Fibroblast of lung (primary cell): Measurements from ENCODE around the gene MOGAT1. TPM values are rescaled to one million over a fixed set of nuclear protein-coding genes. Genes with fewer than 3 reads are reported as not detected.
A peak's percentile ranks its signal among the peaks of the same experiment; 100 is the strongest.

ENCODE experiments used
- DNase-seq, 2 donors: peaks; one replicate each; pipeline versions ENCODE4 v3.0.0 to v3.0.0-alpha.2; 2010; ENCODE audit warnings: low read depth in 2 of 2
- H2AFZ ChIP-seq: 2 replicates; pipeline ENCODE4 v1.5.1; 2012; ENCODE audit warnings: low read length, control low read depth, inconsistent platforms
- H3K27ac ChIP-seq: 2 replicates; pipeline ENCODE4 v1.5.1; 2011; ENCODE audit warnings: low read length, control low read depth; ENCODE audit not compliant: insufficient read depth
- H3K27me3 ChIP-seq: 2 replicates; pipeline ENCODE4 v1.5.1; 2011; ENCODE audit warnings: mild to moderate bottlenecking, low read length; ENCODE audit not compliant: control insufficient read depth, insufficient read depth
- H3K36me3 ChIP-seq: 2 replicates; pipeline ENCODE4 v1.5.1; 2011; ENCODE audit warnings: low read length; ENCODE audit not compliant: control insufficient read depth, insufficient read depth
- H3K4me1 ChIP-seq: 2 replicates; pipeline ENCODE4 v1.5.1; 2011; ENCODE audit warnings: low read length; ENCODE audit not compliant: control insufficient read depth, insufficient read depth; ENCODE audit errors: extremely low read depth
- H3K4me2 ChIP-seq: 2 replicates; pipeline ENCODE4 v1.5.1; 2011; ENCODE audit warnings: low read length, control low read depth; ENCODE audit not compliant: insufficient read depth; ENCODE audit errors: extremely low read depth
- H3K4me3 ChIP-seq, 4 experiments: fragments of 200-600 bp in 1 of 4; sonication (generic) in 1 of 4; replicated peaks in 1 of 4; 2 replicates each; pipeline ENCODE4 v1.5.1; 2011 to 2016; ENCODE audit warnings: low read length in 4 of 4, low read depth in 3 of 4, mild to moderate bottlenecking in 3 of 4, control low read depth in 2 of 4, inconsistent platforms in 1 of 4, mixed read lengths in 1 of 4; ENCODE audit not compliant: insufficient read depth in 1 of 4; ENCODE audit errors: control extremely low read depth in 1 of 4
- H3K79me2 ChIP-seq: 2 replicates; pipeline ENCODE4 v1.5.1; 2012; ENCODE audit warnings: mild to moderate bottlenecking, low read length, inconsistent platforms; ENCODE audit not compliant: control insufficient read depth, insufficient read depth
- H3K9ac ChIP-seq: 2 replicates; pipeline ENCODE4 v1.5.1; 2011; ENCODE audit warnings: mild to moderate bottlenecking, low read length, control low read depth; ENCODE audit not compliant: insufficient read depth
- H3K9me3 ChIP-seq: 2 replicates; pipeline ENCODE4 v1.5.1; 2012; ENCODE audit warnings: low read depth, low read length; ENCODE audit not compliant: control insufficient read depth, insufficient read depth
- H4K20me1 ChIP-seq: 2 replicates; pipeline ENCODE4 v1.5.1; 2011; ENCODE audit warnings: low read length; ENCODE audit not compliant: control insufficient read depth, insufficient read depth; ENCODE audit errors: extremely low read depth
- EZH2 ChIP-seq: IDR thresholded peaks from 2 replicates; pipeline ENCODE4 v1.5.1; 2012; ENCODE audit warnings: low read length, control low read depth, mild to moderate bottlenecking; ENCODE audit errors: missing control alignments
- polyA plus RNA-seq, 2 donors: library from polyadenylated mRNA; depleted of rRNA in 1 of 2; stranded (reverse) in 1 of 2; unstranded in 1 of 2; fragments of >200 nt; gene quantifications; 2 replicates each; pipeline ENCODE4 v1.2.1, GENCODE V29; 2011 to 2012; ENCODE audit warnings: missing spikeins in 1 of 2
- total RNA-seq: library from RNA; depleted of rRNA; stranded (reverse); fragments of >200 nt; gene quantifications from 2 replicates; pipeline ENCODE4 v1.2.1, GENCODE V29; 2014
- TF ChIP-seq, protein P1 (sequence below), 2 donors: IDR thresholded peaks in 1 of 2; conservative IDR thresholded peaks in 1 of 2; 1 replicate in 1 of 2; 2 replicates in 1 of 2; pipeline ENCODE4 v1.5.1; 2011 to 2012; ENCODE audit warnings: low read length in 2 of 2, control low read depth in 1 of 2, inconsistent platforms in 1 of 2, low read depth in 1 of 2, mild to moderate bottlenecking in 1 of 2

Gene MOGAT1
- total and polyA plus RNA-seq, 2 donors (not counting 1 experiment from before 2014, with no cell fraction given) = not detected

DNA sequence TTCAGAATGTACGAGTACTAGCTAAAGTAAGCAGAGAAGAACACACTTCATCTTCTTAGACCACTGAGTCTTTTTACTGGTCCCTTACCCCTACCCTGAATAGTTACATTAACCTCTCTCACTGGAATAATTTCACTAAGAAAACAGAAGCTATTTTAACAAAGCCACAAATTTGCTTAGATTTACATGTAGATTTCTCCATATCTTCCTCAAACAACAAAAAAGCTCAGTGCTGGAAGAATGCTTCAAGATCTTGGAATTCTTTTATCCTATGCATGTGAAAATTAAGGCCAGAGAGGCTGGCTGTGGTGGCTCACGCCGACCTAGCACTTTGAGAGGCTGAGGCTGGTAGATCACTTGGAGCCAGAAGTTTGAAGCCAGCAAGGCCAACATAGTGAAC is 35.2 kb downstream of the MOGAT1 start:
- Histone ChIP-seq H3K4me2 (no peak overlapping the region), H2AFZ (no peak overlapping the region), H3K27me3 (no peaks in the 10 kb centered on the region), H3K4me1 (peaks cover 13% of the 10 kb centered on the region), H3K4me3 (no peak overlapping the region), H3K9ac (no peak overlapping the region), H3K36me3 (no peaks in the 10 kb centered on the region), H4K20me1 (no peaks in the 10 kb centered on the region), H3K9me3 (no peaks in the 10 kb centered on the region), H3K79me2 (no peaks in the 10 kb centered on the region), H3K27ac (no peak overlapping the region)
- TF ChIP-seq, protein P1, sequence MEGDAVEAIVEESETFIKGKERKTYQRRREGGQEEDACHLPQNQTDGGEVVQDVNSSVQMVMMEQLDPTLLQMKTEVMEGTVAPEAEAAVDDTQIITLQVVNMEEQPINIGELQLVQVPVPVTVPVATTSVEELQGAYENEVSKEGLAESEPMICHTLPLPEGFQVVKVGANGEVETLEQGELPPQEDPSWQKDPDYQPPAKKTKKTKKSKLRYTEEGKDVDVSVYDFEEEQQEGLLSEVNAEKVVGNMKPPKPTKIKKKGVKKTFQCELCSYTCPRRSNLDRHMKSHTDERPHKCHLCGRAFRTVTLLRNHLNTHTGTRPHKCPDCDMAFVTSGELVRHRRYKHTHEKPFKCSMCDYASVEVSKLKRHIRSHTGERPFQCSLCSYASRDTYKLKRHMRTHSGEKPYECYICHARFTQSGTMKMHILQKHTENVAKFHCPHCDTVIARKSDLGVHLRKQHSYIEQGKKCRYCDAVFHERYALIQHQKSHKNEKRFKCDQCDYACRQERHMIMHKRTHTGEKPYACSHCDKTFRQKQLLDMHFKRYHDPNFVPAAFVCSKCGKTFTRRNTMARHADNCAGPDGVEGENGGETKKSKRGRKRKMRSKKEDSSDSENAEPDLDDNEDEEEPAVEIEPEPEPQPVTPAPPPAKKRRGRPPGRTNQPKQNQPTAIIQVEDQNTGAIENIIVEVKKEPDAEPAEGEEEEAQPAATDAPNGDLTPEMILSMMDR (conservative IDR thresholded peaks at IDR 0.05 in 1 of 2, IDR thresholded peaks at IDR 0.05 in 1 of 2; ENCODE audit: low read depth in 1 of 2, low read length in 2 of 2) = no peak
- TF ChIP-seq EZH2 = no peak
- DNase-seq = peak in 1 of 2 donors; percentile 46

DNA sequence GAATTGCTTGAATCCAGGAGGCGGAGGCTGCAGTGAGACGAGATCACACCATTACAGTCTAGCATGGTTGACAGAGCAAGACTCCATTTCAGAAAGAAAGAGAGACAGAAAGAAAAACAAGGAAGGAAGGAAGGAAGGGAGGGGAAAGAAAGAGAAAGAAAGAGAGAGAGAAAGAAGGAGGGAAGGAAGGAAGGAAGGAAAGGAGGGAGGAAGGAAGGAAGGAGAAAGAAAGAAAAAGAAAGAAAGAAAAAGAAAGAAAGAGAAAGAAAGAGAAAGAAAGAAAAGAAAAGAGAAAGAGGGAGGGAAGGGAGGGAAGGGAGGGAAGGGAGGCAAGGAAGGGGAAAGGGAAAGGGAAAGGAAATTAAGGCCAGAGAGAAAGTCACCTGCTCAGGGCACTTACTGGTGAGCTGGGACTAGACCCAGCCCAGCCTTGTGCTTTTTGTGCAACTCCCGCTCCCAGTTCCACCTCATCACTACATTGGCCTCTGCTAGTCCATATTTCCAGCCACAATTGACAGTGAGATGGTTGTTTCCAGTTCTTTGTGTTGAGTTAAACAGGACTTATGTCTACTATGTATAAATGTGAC is 35.7 kb downstream of the MOGAT1 start:
- Histone ChIP-seq H3K4me3 (no peak overlapping the region), H3K27me3 (no peaks in the 10 kb centered on the region), H3K27ac (peak overlapping the region; percentile 87), H3K79me2 (no peaks in the 10 kb centered on the region), H3K9me3 (no peaks in the 10 kb centered on the region), H4K20me1 (no peaks in the 10 kb centered on the region), H3K9ac (no peak overlapping the region), H3K36me3 (no peaks in the 10 kb centered on the region), H3K4me2 (no peak overlapping the region), H2AFZ (no peak overlapping the region), H3K4me1 (peaks cover 13% of the 10 kb centered on the region)
- DNase-seq = no peak
- TF ChIP-seq EZH2 = no peak
- TF ChIP-seq, protein P1 (conservative IDR thresholded peaks at IDR 0.05 in 1 of 2, IDR thresholded peaks at IDR 0.05 in 1 of 2; ENCODE audit: low read depth in 1 of 2, low read length in 2 of 2) = no peak

DNA sequence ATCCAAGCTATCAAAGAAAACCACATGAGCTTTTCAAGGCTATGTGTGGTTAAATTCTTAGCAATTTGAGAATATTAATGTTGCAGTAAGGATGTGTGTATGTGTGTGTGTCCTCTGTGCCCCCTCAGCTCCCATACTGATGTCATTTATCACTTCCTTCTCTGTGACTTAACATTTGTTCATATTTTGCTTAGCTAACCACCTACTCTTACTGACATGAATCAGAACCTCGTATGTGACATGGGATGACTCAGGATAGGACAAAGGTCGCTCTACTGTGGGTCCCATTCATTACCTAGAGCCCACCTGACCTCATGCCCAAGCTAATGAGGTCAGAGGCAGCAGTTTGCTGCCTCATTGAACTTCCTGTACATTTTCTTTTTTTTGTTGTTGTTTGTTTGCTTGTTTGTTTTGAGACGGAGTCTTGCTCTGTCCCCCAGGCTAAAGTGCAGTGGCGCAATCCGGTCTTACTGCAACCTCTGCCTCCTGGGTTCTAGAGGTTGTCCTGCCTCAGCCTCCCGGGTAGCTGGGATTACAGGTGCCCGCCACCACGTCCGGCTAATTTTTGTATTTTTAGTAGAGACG is 36.3 kb downstream of the MOGAT1 start:
- no peaks in the 10 kb centered on the region for H3K27me3 ChIP-seq
- no peaks in the 10 kb centered on the region for H3K79me2 ChIP-seq
- H3K9me3 ChIP-seq = no peaks in the 10 kb centered on the region
- no peak for TF ChIP-seq EZH2
- TF ChIP-seq, protein P1 (conservative IDR thresholded peaks at IDR 0.05 in 1 of 2, IDR thresholded peaks at IDR 0.05 in 1 of 2; ENCODE audit: low read depth in 1 of 2, low read length in 2 of 2) = no peak
- peaks cover 13% of the 10 kb centered on the region for H3K4me1 ChIP-seq
- H3K27ac ChIP-seq = peak overlapping the region; percentile 87
- DNase-seq = peak; percentile 32 to 89
- H3K36me3 ChIP-seq = no peaks in the 10 kb centered on the region
- H3K4me3 ChIP-seq = no peak overlapping the region
- H4K20me1 ChIP-seq = no peaks in the 10 kb centered on the region
- no peak overlapping the region for H3K9ac ChIP-seq
- H3K4me2 ChIP-seq = peak overlapping the region; percentile 19
- peak overlapping the region; percentile 14 for H2AFZ ChIP-seq
